HepG2 (cell line): ENCODE measurements around the gene GNAS. TPM values are rescaled to one million over a fixed set of nuclear protein-coding genes. Genes with fewer than 3 reads are reported as not detected.

Source experiments
- ATAC-seq: fragments of 200-7000 bp; cut with Tn5 transposase; 3 replicates; pipeline ENCODE4 v1.9.1; 2020; ENCODE audit warnings: mild to moderate bottlenecking, moderate library complexity
- BruUV-seq: library from RNA; stranded (reverse); fragments of 400-500 nt; replicated peaks from 2 replicates; lab custom pipeline; 2021; lab: Mats Ljungman, UMichigan
- CTCF ChIA-PET: fragments of 300-600 bp; formaldehyde crosslinking; extraction: SDS; loops from one replicate; lab custom pipeline; 2021; ENCODE audit warnings: low total read pairs, inconsistent platforms, low intra/inter-chr PET ratio; lab: Yijun Ruan, JAX
- POLR2A ChIA-PET: fragments of 350-600 bp; sonication (Branson Sonifier 250); formaldehyde crosslinking; loops from one replicate; lab custom pipeline; 2020; ENCODE audit warnings: antibody characterized with exemption, inconsistent platforms; lab: Yijun Ruan, JAX
- DNase-seq: peaks from one replicate; pipeline ENCODE4 v3.0.0-alpha.2; 2015; ENCODE audit warnings: low spot score
- FAIRE-seq: peaks from 3 replicates; lab custom pipeline; 2011; peaks lifted over from hg19 to GRCh38; lab: Jason Lieb, UNC
- H2AFZ ChIP-seq: one replicate; pipeline ENCODE4 v1.6.1; 2011; ENCODE audit warnings: low read length, inconsistent platforms
- H3K27ac ChIP-seq: fragments of 300-600 bp; 3 replicates; pipeline ENCODE4 v1.8.0; 2011; ENCODE audit warnings: mixed run types, mild to moderate bottlenecking, mixed read lengths, low read length, inconsistent platforms; ENCODE audit not compliant: insufficient read depth; ENCODE audit errors: extremely low read length
- H3K27me3 ChIP-seq, 2 experiments: fragments of 200-600 bp in 1 of 2; 2 replicates in 1 of 2; 3 replicates in 1 of 2; pipeline versions ENCODE4 v1.6.0 to v1.8.0; 2011; ENCODE audit warnings: low read length in 2 of 2, mild to moderate bottlenecking in 2 of 2, moderate library complexity in 2 of 2, inconsistent platforms in 1 of 2; ENCODE audit not compliant: insufficient read depth in 2 of 2, control insufficient read depth in 1 of 2
- H3K36me3 ChIP-seq, 2 experiments: fragments of 200-600 bp in 1 of 2; replicated peaks in 1 of 2; 2 replicates in 1 of 2; 3 replicates in 1 of 2; pipeline versions ENCODE4 v1.5.1 to v1.8.0; 2011; ENCODE audit warnings: low read length in 2 of 2, inconsistent platforms in 1 of 2; ENCODE audit not compliant: insufficient read depth in 2 of 2, control insufficient read depth in 1 of 2
- H3K4me1 ChIP-seq: 2 replicates; pipeline ENCODE4 v1.5.1; 2012; ENCODE audit warnings: low read length, inconsistent platforms; ENCODE audit not compliant: insufficient read depth
- H3K4me2 ChIP-seq: 2 replicates; pipeline ENCODE4 v1.6.0; 2011; ENCODE audit warnings: low read depth, low read length, inconsistent platforms
- H3K4me3 ChIP-seq, 3 experiments: fragments of 200-600 bp in 1 of 3; sonication (generic), shearing (Covaris generic) in 1 of 3; replicated peaks in 1 of 3; 2 replicates each; pipeline ENCODE4 v1.5.1; 2011 to 2016; ENCODE audit warnings: low read length in 3 of 3, inconsistent platforms in 2 of 3, low read depth in 2 of 3, mild to moderate bottlenecking in 2 of 3, control low read depth in 1 of 3, mixed read lengths in 1 of 3; ENCODE audit not compliant: insufficient read depth in 1 of 3
- H3K79me2 ChIP-seq: one replicate; pipeline ENCODE4 v1.6.1; 2011; ENCODE audit warnings: low read length, inconsistent platforms; ENCODE audit not compliant: insufficient read depth
- H3K9ac ChIP-seq: 2 replicates; pipeline ENCODE4 v1.6.0; 2011; ENCODE audit warnings: mild to moderate bottlenecking, low read depth, low read length, inconsistent platforms; ENCODE audit not compliant: insufficient read depth
- H3K9me3 ChIP-seq: 2 replicates; pipeline ENCODE4 v1.5.1; 2012; ENCODE audit warnings: mild to moderate bottlenecking, low read length
- H4K20me1 ChIP-seq: 2 replicates; pipeline ENCODE4 v1.6.0; 2011; ENCODE audit warnings: inconsistent platforms, mild to moderate bottlenecking, low read length, moderate library complexity; ENCODE audit not compliant: insufficient read depth
- AKNA ChIP-seq: sonication (generic); formaldehyde crosslinking; IDR thresholded peaks from 2 replicates; pipeline ENCODE4 v1.4.0; 2020; ENCODE audit warnings: missing genetic modification reagents, borderline replicate concordance
- HDAC2 ChIP-seq: sonication (generic); formaldehyde crosslinking; IDR thresholded peaks from 2 replicates; pipeline ENCODE4 v1.4.0; 2020; ENCODE audit warnings: missing genetic modification reagents
- HHEX ChIP-seq: IDR thresholded peaks from 2 replicates; pipeline ENCODE4 v1.6.1; 2016; ENCODE audit warnings: control low read depth
- ZMAT5 ChIP-seq: sonication (generic); formaldehyde crosslinking; IDR thresholded peaks from 2 replicates; pipeline ENCODE4 v1.5.0; 2020; ENCODE audit warnings: mild to moderate bottlenecking, low read depth, missing genetic modification reagents, borderline replicate concordance
- ZNF225 ChIP-seq: sonication (generic); formaldehyde crosslinking; IDR thresholded peaks from 2 replicates; pipeline ENCODE4 v1.4.0; 2020; ENCODE audit warnings: mild to moderate bottlenecking, missing genetic modification reagents
- ZNF672 ChIP-seq: sonication (generic); formaldehyde crosslinking; IDR thresholded peaks from 2 replicates; pipeline ENCODE4 v1.8.1; 2022; ENCODE audit warnings: missing genetic modification reagents
- WGBS: methylation state at CpG from one replicate; pipeline ENCODE4 v1.1.6; 2017; ENCODE audit warnings: low lambda C conversion rate; 5-methylcytosine and 5-hydroxymethylcytosine counted together
- in situ Hi-C: cut with HindIII; loops from 2 replicates; pipeline ENCODE4 v1.10.0; 2017; ENCODE audit warnings: low pct_unique_long_range_greater_than_20kb; ENCODE audit not compliant: extremely low pct_ligation_motif_present
- intact Hi-C: fragments of 100-400 bp; cut with micrococcal nuclease; formaldehyde crosslinking; loops from one replicate; pipeline ENCODE4 v1.10.0; 2022; ENCODE audit not compliant: unreplicated experiment
- polyA plus RNA-seq, 8 experiments: library from polyadenylated mRNA; depleted of rRNA in 3 of 8; stranded (reverse) in 7 of 8; unstranded in 1 of 8; fragments of >200 nt; fragmentation: Illumina TruSeq in 4 of 8; extraction: Trizol in 4 of 8; gene quantifications; 2 replicates each; pipeline versions ENCODE4 v1.2.1 to v1.2.3, GENCODE V29; 2011 to 2016; ENCODE audit warnings: low read depth in 4 of 8, missing spikeins in 1 of 8, mixed read lengths in 1 of 8; ENCODE audit not compliant: insufficient read depth in 1 of 8
- total RNA-seq, 5 experiments: library from RNA; depleted of rRNA; stranded (reverse); fragments of >200 nt; fragmentation: Illumina TruSeq; extraction: Trizol; gene quantifications; 2 replicates each; pipeline ENCODE4 v1.2.3, GENCODE V29; 2016; ENCODE audit warnings: low read depth in 1 of 5

The GNAS gene
- total and polyA plus RNA-seq, 2 of the 13 experiments (the other 11 are each of a cell fraction or from before 2014, with no cell fraction given) = 407 to 1,008 TPM

- Histone ChIP-seq H3K4me1 (peaks cover 9% of the 10 kb centered on the region; the same call in 1 of the 2 replicates), H3K4me3 (no peak overlapping the region), H3K79me2 (no peaks in the 10 kb centered on the region), H3K27me3 (peaks cover 0 to 14% of the 10 kb centered on the region in 2 experiments; a peak in 3 of 5 replicates), H3K9me3 (no peaks in the 10 kb centered on the region), H3K36me3 (no peaks in the 10 kb centered on the region), H3K27ac (no peak overlapping the region), H3K9ac (no peak overlapping the region), H4K20me1 (no peaks in the 10 kb centered on the region), H2AFZ (no peak overlapping the region), H3K4me2 (no peak overlapping the region)
- no peak for DNase-seq
- no peak for FAIRE-seq
- CTCF ChIA-PET = no interaction called here
- in situ Hi-C loops = loop anchor here (5.0 kb wide), 1 partner anchor 631 kb away; no protein-coding TSS in a partner anchor
- ATAC-seq = no peak
- no TSS peak for BruUV-seq
- intact Hi-C loops = no loop called here
- 0% methylated on average over 2 of the region's 2 CpGs for WGBS
- TF ChIP-seq AKNA (no peak), ZNF225 (CRISPR knock-in tag) (no peak), ZNF672 (no peak), HDAC2 (no peak), HHEX (CRISPR knock-in tag) (no peak), ZMAT5 (CRISPR knock-in tag) (no peak)
- POLR2A ChIA-PET = no interaction called here
Observed at GRCh38 chr20:58865843-58866242, 13.3 kb downstream of the GNAS start.
